Muscle layer of colon (tissue), 2 donors: ENCODE data around the gene TNIP2.
"Not testable (repeated sequence)": the region's sequence is repeated elsewhere in the genome, so short reads cannot be mapped to it uniquely, and the experiment has no call there.

Source experiments
- H3K27ac ChIP-seq: one replicate; pipeline ENCODE4 v1.7.0; 2013; ENCODE audit warnings: low read depth, mild to moderate bottlenecking, low read length, moderate library complexity
- H3K27me3 ChIP-seq, 2 donors: one replicate each; pipeline ENCODE4 v1.7.0; 2013; ENCODE audit warnings: low read length in 2 of 2, mild to moderate bottlenecking in 2 of 2; ENCODE audit not compliant: insufficient read depth in 2 of 2, control insufficient read depth in 1 of 2
- H3K36me3 ChIP-seq: one replicate; pipeline ENCODE4 v1.7.0; 2013; ENCODE audit warnings: mild to moderate bottlenecking, low read length; ENCODE audit not compliant: insufficient read depth
- H3K4me1 ChIP-seq: one replicate; pipeline ENCODE4 v1.7.0; 2013; ENCODE audit warnings: mild to moderate bottlenecking, low read length; ENCODE audit not compliant: insufficient read depth
- H3K4me3 ChIP-seq, 2 donors: one replicate each; pipeline ENCODE4 v1.7.0; 2013; ENCODE audit warnings: low read length in 2 of 2, low read depth in 1 of 2, mild to moderate bottlenecking in 1 of 2, moderate library complexity in 1 of 2
- H3K9ac ChIP-seq: one replicate; pipeline ENCODE4 v1.7.0; 2013; ENCODE audit warnings: low read length
- H3K9me3 ChIP-seq: one replicate; pipeline ENCODE4 v1.7.0; 2013; ENCODE audit warnings: mild to moderate bottlenecking, low read length
- donor health status: abdominal sarcoma.
- donor health status: Adenocarcinoma of cecum.

The TNIP2 gene

DNA sequence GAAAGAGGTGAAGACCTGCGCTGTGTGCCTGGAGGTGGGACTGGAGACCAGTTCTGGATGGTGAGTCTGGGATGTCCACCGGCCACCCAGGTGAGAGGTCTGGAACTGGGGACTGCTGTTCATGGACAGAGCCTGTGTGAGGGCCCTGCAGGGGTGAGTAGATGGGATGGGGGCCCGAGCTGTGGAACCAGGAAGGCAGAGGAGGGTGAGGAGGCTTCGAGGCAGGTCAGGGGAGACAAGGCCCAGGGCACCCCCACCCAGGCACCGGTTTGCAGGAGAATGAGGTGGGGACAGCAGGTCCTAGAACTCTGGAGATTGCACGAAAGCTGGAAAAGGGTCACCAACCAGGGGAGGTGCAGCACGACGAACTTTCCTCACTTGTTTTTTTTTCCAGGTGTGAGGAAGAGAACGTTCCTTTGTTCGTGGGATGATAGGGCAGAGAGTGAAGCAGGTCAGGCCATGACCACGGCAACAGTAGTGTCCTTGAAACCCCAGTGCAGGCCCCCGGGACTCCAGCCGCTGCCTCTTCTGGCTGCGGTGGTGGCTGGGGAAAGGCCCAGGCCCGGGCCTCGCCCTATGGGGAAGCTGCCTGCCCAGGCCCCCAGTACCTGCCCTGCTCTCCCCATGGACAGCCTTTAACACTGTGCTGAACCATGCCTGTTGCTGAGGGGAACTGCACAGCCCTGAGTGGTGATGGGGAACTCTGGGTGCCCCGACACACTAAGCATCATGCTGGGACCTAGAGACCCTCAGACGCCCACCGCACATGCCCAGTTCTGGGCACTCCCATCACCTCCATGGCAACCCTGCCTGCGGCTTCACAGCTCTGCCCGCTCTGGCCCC, 22.9 kb downstream of the TNIP2 start:
- H3K4me3 ChIP-seq: no peak overlapping the region
- H3K27ac ChIP-seq: no peak overlapping the region
- no peak overlapping the region for H3K9ac ChIP-seq
- peaks cover 40% of the 10 kb centered on the region for H3K36me3 ChIP-seq
- no peaks in the 10 kb centered on the region for H3K9me3 ChIP-seq
- no peaks in the 10 kb centered on the region for H3K4me1 ChIP-seq
- no peaks in the 10 kb centered on the region for H3K27me3 ChIP-seq

- Histone ChIP-seq H3K9me3 (no peaks in the 10 kb centered on the region), H3K9ac (no peak overlapping the region), H3K36me3 (peaks cover 40% of the 10 kb centered on the region), H3K27ac (no peak overlapping the region), H3K27me3 (no peaks in the 10 kb centered on the region), H3K4me3 (no peak overlapping the region), H3K4me1 (no peaks in the 10 kb centered on the region)
These were observed 23.6 kb downstream of the TNIP2 start for GRCh38 chr4:2732526-2732925.

DNA sequence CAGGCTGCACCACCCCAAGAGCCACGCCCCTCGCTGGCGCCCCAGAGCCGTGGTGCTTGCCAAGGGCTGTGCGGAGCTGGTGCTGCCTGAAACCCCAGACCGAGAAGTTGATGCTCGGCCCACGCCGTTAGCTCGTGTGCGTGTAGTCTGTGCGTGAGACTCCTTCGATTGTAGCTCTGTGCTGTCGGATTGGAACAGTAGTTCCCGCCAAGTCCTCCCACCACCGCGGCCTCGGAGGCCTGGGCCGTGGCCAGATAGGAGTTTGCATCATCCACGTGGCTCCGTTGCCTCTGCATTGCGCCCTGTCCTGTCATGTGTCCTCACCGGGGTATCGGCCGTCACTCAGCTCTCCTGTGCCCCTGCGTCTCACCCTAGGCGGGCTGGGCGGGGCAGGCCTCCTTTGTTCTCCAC, 24.2 kb downstream of the TNIP2 start:
- H3K9me3 ChIP-seq: no peaks in the 10 kb centered on the region
- H3K27me3 ChIP-seq: no peaks in the 10 kb centered on the region
- no peaks in the 10 kb centered on the region for H3K4me1 ChIP-seq
- no peak overlapping the region for H3K27ac ChIP-seq
- peaks cover 40% of the 10 kb centered on the region for H3K36me3 ChIP-seq
- H3K9ac ChIP-seq: no peak overlapping the region
- no peak overlapping the region for H3K4me3 ChIP-seq

GRCh38 chr4:2729533-2729875, 26.6 kb downstream of the TNIP2 start:
- Histone ChIP-seq H3K9me3 (no peaks in the 10 kb centered on the region), H3K36me3 (peaks cover 40% of the 10 kb centered on the region), H3K27ac (no peak overlapping the region), H3K4me1 (no peaks in the 10 kb centered on the region), H3K27me3 (no peaks in the 10 kb centered on the region), H3K9ac (no peak overlapping the region), H3K4me3 (no peak overlapping the region)

- Histone ChIP-seq H3K9ac (no peak overlapping the region), H3K4me1 (no peaks in the 10 kb centered on the region), H3K36me3 (peaks cover 35% of the 10 kb centered on the region), H3K9me3 (no peaks in the 10 kb centered on the region), H3K4me3 (no peak overlapping the region), H3K27me3 (no peaks in the 10 kb centered on the region), H3K27ac (no peak overlapping the region)
These were observed 27.2 kb downstream of the TNIP2 start for GRCh38 chr4:2728806-2729532.

DNA sequence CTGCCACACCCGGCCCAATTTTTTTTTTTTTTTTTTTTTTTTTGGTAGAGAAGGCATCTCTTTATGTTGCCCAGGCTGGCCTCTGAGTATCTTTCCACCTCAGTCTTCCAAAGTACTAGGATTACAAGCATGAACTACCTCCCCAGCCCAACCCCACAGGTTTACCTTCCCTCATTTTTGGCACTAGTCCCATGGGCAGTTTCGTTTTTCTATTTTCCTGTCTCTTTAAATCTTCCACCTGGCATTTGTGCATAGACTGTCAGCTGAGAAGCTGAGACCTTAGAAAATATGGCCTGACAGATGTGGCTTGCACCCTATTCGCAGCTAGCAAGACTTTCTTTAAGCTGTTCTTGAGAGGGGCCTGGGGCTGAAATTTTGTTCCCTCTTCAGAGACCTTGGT, 27.9 kb downstream of the TNIP2 start:
- H3K36me3 ChIP-seq: peaks cover 28% of the 10 kb centered on the region
- H3K9ac ChIP-seq: no peak overlapping the region
- no peaks in the 10 kb centered on the region for H3K9me3 ChIP-seq
- no peaks in the 10 kb centered on the region for H3K27me3 ChIP-seq
- no peaks in the 10 kb centered on the region for H3K4me1 ChIP-seq
- no peak overlapping the region for H3K27ac ChIP-seq
- no peak overlapping the region for H3K4me3 ChIP-seq

DNA sequence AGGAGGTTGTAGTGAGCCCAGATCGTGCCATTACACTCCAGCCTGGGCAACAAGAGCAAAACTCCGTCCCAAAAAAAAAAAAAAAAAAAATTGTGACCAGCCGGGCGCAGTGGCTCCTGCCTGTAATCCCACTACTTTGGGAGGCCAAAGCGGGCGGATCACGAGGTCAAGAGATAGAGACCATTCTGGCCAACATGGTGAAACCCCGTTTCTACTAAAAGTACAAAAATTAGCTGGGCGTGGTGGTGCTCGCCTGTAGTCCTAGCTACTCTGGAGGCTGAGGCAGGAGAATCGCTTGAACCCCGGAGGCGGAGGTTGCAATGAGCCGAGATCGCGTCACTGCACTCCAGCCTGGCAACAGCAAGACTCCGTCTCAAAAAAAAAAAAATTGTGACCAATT, 29.3 kb downstream of the TNIP2 start:
- not testable (repeated sequence) for H3K9me3 ChIP-seq, H3K4me3 ChIP-seq, H3K27ac ChIP-seq, H3K27me3 ChIP-seq, H3K9ac ChIP-seq, H3K4me1 ChIP-seq
- peaks cover 22% of the 10 kb centered on the region for H3K36me3 ChIP-seq

GRCh38 chr4:2725380-2725779, 30.8 kb downstream of the TNIP2 start:
- Histone ChIP-seq H3K27ac (no peak overlapping the region), H3K4me3 (no peak overlapping the region), H3K27me3 (no peaks in the 10 kb centered on the region), H3K36me3 (peaks cover 22% of the 10 kb centered on the region), H3K9ac (no peak overlapping the region), H3K9me3 (no peaks in the 10 kb centered on the region), H3K4me1 (no peaks in the 10 kb centered on the region)

GRCh38 chr4:2723751-2724150, 32.4 kb downstream of the TNIP2 start:
- H3K36me3 ChIP-seq: peaks cover 15% of the 10 kb centered on the region
- H3K9me3 ChIP-seq: no peaks in the 10 kb centered on the region
- no peak overlapping the region for H3K27ac ChIP-seq
- no peaks in the 10 kb centered on the region for H3K4me1 ChIP-seq
- H3K27me3 ChIP-seq: no peaks in the 10 kb centered on the region
- no peak overlapping the region for H3K4me3 ChIP-seq
- no peak overlapping the region for H3K9ac ChIP-seq

- peaks cover 23% of the 10 kb centered on the region for H3K36me3 ChIP-seq
- no peak overlapping the region for H3K9ac ChIP-seq
- H3K4me3 ChIP-seq: no peak overlapping the region
- no peak overlapping the region for H3K27ac ChIP-seq
- H3K9me3 ChIP-seq: no peaks in the 10 kb centered on the region
- no peaks in the 10 kb centered on the region for H3K27me3 ChIP-seq
- H3K4me1 ChIP-seq: no peaks in the 10 kb centered on the region
These were observed 34.1 kb downstream of the TNIP2 start for GRCh38 chr4:2722033-2722432.

GRCh38 chr4:2721586-2721985, 34.5 kb downstream of the TNIP2 start:
- H3K27ac ChIP-seq: no peak overlapping the region
- H3K9me3 ChIP-seq: no peaks in the 10 kb centered on the region
- no peak overlapping the region for H3K4me3 ChIP-seq
- H3K27me3 ChIP-seq: no peaks in the 10 kb centered on the region
- H3K9ac ChIP-seq: no peak overlapping the region
- peaks cover 25% of the 10 kb centered on the region for H3K36me3 ChIP-seq
- no peaks in the 10 kb centered on the region for H3K4me1 ChIP-seq

GRCh38 chr4:2716236-2716635, 39.9 kb downstream of the TNIP2 start:
- H3K9me3 ChIP-seq: no peaks in the 10 kb centered on the region
- H3K27ac ChIP-seq: no peak overlapping the region
- H3K4me1 ChIP-seq: peaks cover 3% of the 10 kb centered on the region
- no peak overlapping the region for H3K4me3 ChIP-seq
- H3K27me3 ChIP-seq: no peaks in the 10 kb centered on the region
- no peak overlapping the region for H3K9ac ChIP-seq
- peaks cover 26% of the 10 kb centered on the region for H3K36me3 ChIP-seq
